ENCODE measurements around the gene MISP.
"Not testable (repeated sequence)": the region's sequence is repeated elsewhere in the genome, so short reads cannot be mapped to it uniquely, and the experiment has no call there.

The MISP gene, protein sequence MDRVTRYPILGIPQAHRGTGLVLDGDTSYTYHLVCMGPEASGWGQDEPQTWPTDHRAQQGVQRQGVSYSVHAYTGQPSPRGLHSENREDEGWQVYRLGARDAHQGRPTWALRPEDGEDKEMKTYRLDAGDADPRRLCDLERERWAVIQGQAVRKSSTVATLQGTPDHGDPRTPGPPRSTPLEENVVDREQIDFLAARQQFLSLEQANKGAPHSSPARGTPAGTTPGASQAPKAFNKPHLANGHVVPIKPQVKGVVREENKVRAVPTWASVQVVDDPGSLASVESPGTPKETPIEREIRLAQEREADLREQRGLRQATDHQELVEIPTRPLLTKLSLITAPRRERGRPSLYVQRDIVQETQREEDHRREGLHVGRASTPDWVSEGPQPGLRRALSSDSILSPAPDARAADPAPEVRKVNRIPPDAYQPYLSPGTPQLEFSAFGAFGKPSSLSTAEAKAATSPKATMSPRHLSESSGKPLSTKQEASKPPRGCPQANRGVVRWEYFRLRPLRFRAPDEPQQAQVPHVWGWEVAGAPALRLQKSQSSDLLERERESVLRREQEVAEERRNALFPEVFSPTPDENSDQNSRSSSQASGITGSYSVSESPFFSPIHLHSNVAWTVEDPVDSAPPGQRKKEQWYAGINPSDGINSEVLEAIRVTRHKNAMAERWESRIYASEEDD

DNA sequence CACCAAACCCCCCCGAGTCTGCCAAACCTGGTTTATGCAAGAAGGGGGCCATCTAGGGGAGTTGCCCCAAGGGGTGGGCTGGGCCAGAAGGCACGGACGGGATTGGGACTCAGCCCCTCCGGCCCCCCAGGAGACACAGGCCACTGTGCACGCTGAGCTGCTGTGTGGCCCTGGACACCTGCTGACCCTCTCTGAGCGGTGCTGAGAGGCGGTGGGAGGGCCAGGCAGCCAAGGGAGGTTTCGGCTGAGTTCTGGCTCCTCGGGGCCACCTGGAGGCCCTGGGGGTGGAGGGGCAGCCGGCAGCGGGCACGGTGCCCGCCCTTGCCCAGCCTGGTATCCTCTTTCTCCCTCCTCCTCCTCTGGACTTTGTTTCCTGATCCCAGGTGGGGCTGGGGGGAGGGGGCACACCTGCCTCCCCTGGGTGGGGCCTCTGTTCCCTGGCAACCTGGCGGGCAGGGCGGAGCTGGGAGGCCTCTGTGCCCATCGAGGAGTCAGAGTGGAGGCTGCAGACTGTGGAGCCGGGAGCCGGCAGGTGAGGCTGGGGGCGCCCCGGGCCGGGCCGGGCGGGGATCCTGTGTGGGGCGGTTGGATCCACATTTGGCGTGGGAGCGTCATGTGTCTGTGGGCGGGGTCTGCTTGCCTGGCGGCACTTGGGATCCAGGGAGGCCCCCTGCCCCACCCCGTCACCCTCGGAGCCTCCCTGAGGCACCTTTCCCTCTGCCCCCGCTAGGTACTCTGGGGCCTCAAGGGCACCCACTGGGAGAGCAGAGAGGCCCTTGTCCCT lies at the start of gene MISP:
MISP (plus strand) TSS at position 473 of the 784 bp plus-strand sequence. CDS start 5,835 bp downstream, outside the sequence.
- DNase-seq = no peak

DNA sequence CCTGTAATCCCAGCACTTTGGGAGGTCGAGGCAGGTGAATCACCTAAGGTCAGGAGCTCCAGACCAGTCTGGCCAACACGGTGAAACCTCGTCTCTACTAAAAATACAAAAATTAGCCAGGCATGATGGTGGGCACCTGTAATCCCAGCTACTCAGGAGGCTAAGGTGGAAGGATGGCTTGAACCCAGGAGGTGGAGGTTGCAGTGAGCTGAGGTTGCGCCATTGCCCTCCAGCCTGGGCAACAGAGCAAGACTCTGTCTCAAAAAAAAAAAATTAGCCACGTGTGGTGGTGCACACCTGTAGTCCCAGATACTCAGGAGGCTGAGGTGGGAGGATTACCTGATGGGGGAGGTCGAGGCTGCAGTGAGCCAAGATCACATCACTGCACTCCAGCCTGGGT lies 48.1 kb upstream of the MISP start:
- DNase-seq = not testable (repeated sequence)

DNA sequence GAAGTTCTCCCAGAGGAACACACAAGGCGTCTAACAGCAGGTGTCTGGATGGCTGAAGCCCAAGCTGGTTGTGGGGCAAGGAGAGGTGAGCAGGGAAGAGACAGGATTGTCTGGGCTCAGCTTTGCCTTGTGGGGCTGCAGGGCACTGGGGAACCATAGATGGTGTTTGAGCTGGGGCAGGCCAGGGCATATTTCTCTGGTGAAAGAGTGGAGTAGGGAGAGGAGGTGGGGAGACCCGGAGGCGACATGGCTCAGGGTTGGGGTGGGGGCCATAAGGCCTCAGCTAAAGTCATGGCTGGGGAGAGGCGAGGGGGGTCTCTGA lies 47.6 kb upstream of the MISP start:
- no peak for DNase-seq

DNA sequence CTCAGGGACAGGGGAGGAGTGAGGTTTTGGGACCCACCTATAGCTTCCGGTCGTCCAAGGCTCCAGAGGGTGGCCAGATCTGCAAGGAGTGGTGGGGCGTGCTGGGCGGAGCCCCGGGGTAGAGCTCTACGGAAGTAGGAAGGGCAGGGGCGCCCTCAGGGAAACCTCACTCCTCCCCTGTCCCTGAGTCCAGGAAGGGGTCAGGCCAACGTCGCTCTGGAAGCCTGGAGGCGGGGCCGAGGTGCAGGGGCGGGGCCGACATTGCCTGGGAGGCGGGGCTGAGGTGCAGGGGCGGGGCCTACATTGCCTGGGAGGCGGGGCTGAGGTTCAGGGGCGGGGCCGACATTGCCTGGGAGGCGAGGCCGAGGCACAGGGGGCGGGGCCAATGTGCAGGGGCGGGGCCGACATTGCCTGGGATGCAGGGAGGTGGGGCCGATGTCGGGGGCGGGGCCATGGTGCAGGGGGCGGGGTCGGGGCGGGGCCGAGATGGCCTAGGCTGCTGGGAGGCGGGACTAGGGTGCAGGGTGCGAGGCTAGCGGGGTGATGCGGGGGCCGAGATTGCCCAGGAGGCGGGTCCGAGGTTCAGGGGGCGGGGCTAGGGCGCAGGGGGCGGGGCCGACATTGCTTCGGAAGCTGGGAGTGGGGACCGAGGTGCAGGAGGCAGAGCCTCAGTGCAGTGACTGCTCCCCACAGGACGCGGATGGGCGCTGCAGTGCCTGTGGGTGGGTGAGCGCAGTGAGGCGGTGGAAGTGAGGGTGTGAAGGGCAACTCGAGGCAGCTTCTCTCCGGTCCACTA lies 47.1 kb upstream of the MISP start:
- DNase-seq = peak; percentile 39

DNA sequence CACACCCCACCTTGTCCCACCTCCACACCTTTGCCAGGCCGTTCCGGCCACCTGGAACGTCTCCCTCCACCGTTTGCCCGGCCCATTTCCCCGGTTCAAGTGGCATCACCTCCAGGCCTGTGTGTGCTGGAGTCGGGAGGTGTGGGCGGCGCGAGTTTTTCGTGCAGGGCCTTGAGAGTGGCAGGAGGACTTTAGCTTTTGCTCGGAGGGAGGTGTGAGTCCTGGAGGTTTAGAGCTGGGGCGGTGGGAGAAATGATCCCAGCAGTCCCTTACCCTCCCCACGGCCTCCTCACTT lies 46.5 kb upstream of the MISP start:
- DNase-seq = no peak

DNA sequence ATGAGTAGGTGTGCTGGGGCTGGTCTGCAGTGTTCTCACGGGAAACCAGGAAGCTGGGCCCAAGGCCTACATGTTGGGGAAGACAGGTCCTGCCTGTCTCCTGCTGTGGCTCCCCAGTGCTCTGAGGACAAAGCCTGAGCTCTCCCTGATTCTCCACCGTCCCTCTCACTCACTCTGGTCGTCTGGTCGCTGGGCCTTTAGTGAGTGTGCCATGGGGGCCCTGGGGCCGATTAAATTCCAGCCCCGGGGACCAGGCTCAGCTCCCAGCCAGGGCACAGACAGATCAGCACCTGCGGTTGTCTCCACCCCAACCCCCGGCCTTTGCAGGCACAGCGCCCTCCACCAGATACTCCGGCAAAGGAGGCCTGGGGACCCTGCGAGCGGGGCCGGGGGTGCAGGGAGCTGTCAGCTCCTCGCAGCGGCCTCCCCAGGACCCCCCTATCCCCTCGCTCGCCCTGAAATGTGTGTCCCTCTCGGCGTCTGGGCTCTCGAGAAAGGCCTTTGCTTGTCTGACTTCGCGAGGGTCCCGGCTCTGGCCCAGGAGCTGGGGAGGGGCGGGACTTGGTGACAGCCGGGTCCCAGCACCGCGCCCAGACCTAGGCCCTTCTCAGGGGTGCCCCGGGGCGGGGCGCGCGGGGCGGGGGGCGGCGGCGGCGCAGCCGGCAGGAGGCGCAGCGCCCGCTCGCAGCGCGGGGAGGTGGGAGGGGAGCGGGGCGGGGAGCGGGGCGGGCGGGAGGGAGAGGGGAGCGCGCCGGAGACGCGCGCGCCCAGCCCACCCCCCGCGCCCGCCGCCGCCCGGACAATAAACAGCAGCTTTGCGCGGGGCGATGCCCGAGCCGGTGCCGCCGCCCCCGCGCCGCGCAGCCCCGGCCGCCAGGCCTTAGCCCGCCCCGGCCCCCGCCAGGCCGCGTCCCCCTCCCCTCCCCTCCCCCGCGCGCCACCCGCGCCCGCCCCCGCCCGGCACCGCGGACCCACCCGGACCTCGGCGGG lies 42.5 kb upstream of the MISP start, which contains the start of gene PALM:
PALM (plus strand) TSS at position 782 of the 990 bp plus-strand sequence. CDS start 212 bp downstream, outside the sequence.
- DNase-seq = no peak

DNA sequence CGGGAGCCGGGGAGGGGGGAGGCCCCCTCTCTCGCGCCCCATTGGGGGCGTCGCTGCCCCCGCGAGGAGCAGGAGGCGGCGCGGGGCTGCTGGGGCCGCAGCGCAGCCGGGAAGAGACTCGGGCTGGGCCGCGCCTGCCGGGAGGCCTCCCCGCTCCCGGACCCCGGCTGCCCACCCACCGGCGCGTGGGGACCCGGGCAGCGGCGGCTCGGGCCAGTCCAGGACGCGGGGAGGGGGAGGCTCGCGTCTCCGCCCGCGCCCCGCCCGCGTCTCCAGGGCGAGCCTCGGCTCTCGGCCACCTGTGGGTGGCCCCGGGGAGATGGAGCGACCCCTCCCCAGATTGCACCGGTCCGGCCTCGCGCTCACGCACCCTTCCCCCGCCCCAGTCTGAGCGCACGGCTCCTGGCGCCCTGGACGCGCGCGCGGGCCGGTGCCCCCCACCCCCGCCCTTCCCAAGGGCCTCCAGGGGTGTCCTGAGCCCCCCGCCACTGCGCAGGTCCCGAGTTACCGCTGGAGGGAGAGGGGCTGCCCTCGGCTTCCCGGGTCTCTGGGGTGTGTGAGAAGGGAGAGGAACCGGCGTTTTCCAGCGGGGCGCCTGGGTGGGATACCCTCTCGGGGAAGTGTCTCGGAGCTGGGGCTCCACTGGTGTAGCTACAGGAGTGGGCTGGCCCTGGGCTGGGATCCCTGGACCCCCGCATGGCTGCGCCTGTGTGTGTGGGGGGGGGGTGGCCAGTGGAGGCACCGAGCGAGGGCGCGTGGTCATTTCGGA lies 41.5 kb upstream of the MISP start:
- DNase-seq = no peak

DNA sequence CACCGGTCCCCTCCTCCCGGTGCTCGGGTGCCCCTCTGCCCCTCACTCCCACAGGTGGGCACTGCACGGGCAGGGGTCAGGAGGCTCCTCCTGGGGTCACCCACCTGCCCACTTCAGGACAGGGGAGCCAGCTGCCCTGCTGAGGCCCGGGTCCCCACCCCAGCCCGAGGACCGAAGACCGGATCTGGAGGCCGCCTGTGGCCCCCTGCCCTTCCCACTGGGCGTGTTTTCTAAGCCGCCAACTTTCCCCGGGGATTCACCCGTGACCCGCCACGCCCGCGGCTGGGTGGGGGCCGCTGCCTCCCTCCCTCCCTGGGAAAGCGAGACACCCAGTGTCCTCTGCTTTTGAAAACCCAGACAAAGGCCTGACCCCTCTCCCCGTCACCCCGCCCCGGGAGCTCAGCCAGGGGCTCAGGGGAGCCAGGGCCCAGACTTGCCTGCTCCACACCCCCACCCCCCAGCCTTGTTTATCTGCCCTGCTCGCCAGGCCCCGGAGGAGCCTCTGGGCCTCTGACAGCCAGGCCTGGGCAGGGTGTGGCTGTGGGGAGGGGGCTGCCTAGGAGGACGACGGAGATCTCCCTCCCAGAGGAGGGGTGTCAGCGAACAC lies 40.8 kb upstream of the MISP start:
- no peak for DNase-seq

DNA sequence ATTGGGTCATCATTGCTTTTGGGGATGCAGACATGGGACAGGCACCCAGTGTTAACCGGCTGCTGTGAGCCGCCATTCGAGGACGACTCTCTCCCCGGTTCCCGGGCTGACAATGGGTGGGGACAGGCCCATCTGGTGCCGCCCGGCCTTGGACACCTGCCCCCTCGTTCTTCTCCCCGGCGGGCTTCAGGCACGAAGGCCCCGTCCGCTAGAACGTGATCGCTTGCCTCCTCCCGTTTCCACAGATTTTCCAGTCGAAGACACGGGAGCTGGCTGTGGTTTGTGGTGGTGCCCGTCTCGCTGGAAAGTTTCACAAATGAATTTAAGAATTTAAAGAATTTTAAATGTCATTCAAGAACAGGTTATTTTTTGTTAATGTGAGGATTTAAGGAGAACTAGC lies 40.1 kb upstream of the MISP start:
- no peak for DNase-seq

DNA sequence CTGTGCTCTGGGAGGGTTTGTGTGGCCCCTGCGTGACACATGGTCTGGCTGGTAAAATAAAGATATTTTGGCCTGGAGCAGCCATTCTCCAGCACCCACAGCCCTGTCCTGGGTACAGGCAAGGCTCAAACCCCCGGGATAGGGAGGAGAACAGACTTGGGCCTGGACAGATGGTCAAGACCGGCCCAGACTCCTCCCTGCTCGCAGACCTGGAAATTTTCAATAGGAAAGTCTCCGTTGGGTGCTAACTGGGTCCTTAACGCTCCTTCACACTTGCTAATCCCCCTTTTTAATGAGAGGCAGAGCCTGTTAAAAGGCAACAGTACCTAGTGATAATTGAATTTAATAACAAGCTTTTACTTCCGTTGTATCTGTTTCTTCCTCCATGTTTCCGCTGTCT lies 39.7 kb upstream of the MISP start:
- no peak for DNase-seq

DNA sequence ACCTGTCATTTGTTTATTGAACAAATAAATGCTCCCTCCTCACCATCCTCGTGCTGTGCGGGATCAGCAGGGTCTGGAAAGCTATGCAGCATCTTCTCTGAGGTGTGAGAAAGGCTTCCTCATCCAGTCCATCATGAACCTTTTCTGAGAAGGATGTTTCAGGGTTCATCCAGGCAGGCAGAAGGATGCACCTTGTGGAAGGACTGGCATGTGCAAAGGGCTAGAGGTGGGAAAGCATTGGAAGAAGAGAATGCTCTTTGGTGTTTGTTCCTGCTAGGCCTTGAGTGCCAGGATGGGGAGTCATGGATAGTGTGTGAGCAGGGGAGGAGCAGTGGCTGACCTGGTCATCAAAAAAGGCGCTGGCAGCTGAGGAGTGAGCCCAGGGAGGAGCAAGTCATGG lies 35.6 kb upstream of the MISP start:
- DNase-seq = no peak

DNA sequence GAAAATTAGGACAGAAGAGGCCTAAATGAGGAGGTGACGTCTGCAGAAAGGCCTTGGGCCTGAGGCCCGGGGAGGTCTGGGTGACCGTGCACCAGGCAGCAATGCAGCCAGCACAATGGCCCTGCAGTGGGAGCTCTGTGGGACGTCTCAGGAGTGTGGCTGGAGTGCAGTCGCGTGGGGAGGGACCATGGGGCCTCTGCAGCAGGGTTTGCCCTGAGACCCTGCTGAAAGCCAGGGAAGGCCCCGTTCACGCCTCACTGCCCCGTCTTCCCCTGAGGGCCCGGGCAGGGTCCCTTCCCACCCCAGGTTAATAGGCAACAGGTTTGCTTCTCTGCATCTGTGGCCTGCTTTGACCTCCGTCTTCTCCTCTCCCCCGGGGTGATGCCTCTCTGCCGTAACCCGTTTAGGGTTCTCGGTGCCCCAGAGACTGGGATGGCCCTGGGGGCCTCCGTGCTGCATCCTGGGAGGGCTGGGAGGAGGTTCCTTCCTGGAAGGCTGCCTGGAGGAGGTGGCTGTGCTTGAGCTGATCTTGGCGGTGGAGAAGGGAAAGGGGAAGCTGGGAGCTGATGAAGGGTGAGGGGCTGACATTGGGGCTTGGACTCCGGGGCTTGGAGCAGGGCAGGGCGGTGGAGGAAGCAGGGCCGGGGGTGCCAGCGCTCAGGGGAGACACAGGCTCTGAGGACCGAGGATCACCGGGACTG lies 32.5 kb upstream of the MISP start:
- DNase-seq = no peak

DNA sequence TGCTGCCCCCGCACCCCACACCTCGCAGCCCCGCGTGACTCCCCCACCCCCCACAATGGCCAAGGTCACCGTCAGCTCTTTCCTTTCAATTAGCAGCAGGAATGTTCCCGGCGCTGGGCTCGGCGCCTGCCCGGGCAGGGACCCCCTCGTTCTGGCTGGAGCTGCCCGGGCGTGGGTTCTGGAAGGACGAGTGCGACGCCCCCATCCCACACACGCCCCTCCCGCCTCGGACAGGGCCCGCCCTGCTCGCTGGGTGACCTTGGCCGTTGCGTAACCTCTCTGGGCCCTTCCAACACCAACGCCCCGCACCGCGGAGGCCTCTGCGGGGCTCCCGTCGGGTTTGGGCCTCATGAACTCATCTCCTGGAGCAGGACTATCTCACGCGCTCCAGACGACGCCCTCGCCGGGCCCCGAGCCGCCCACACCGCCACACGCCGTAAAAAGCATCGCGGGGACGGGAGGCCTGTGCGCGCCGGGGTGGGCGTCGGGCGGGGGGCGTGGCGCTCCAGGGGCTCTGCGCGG lies 31.9 kb upstream of the MISP start:
- DNase-seq = no peak

DNA sequence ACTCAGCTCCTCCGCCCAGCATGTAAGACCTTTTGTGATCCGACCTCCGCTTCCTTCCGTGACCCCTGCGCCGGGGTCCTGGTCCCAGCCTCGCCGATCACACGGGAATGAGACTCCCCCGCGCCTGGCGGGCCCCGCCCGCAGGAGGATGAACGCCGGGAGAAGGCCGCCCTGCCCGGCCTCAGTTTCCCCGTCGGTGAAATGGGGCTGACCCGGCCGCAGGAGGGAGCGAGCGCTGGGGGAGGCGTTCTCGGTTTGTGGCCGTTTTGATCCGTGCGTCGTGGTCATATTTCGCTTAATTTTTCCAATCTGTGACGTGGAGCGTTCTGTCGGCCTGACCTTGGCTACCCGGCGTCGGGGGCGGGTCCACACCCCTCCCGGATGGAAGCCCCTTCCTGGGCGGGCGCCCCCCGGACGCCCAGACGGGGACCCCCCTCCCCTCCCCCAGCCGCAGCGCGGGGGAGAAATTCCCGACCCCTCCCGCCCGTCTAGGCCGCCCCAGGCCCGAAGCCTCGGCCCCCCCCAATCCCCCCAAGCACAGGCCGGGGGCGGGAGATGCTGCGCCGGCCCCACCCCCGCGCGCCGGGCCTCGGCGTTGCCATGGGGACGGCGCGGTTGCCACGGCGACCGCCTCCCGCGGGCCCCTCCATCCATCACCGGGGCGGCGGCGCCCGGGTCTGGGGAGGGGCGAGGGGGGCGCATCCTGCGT lies 31.1 kb upstream of the MISP start:
- DNase-seq = no peak

DNA sequence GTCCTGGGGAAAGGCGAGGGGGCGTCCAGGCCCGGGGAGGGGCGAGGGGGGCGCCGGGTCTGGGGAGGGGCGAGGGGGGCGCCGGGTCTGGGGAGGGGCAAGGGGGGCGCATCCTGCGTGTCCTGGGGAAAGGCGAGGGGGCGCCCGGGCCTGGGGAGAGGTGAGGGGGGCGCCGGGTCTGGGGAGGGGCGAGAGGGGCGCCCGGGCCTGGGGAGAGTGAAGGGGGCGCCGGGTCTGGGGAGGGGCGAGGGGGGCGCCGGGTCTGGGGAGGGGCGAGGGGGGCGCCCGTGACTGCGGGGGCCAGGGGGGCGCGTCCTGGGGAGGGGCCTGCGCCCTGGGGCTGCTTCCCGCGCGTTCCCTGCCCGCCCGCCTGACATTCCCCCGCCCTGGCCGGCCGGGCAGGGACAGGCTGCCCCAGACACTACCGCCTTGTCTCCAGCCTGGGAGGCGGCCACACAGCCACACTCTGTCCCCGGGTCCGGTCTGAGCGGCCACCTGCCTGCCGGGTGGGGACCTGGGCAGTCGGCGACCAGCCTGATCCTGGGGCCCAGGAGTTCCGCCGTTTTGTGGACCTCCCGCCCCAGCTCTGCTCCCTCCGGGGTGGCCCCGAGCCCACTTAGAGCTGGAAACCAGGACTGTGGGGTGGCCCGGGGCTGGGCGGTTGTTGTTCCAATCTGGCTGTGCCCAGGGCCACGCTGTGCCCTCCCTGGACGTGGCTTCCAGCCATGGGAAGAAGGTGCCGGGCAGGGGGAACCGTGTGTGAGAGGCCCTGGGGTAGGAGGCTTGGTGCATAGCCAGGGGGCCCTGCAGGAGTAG lies 30.4 kb upstream of the MISP start:
- no peak for DNase-seq

DNA sequence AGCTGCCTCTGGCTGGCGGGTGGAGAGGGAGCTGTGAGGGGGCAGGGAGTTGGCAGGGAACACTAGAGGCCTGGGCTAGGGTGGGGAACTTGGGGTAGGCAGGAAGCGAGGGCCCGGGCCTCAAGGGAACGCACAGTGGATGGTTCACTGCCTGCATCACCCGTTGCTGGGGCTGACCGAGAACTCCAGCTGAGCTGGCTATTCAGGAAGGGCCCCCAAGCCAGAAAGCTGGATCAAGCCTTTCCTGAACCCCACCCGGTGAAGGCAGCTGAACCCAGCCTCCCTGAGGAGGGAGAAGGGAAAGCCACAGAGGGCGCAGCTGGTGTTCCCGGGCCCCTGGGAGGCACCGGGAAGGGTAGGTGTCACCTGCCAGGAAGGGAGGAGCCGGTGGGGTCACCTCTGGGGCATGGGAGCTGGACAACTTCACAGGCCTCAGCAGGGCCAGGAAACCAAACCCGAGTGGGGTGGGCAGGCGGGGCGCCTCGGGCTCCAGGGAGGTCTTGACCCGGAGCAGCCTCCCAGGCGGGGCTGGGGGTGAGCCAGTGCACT lies 28.3 kb upstream of the MISP start:
- no peak for DNase-seq

DNA sequence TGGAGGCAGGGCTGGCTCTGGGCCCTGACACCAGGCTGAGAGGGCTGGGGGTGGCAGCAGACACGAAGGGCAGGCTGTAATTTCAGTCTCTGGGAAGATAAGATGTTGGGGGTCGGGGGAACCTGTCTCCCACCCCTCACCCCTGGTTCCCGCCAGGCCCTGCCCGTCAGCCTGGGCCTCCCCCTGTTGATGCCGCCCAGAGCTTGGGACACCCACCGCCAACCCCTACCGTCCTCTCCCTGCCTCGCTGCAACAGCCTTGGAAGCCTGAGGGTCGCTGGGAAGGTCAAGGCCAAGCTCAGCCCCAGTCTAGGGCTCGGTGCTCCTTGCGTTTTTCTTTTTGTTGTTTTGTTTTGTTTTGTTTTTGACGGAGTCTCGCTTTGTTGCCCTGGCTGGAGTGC lies 27.7 kb upstream of the MISP start:
- no peak for DNase-seq

DNA sequence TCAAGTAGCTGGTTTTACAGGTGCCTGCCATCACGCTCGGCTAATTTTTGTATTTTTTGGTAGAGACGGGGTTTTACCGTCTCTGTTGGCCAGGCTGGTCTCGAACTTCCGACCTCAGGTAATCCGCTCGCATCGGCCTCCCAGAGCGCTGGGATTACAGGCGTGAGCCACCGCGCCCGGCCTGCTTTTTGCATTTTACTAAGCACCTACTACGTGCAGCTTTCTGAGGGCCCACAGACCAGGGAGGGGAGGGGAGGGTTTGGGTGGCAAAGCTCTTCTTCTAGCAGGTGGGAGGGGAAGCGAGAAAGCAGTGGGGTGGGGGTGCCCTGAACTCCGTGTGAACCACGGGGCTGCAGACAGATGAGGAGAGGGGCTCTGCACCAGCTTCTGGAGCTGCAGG lies 27.2 kb upstream of the MISP start:
- DNase-seq = no peak

Data from fibroblast of skin of right quadriceps (primary cell).